ENCODE measurements around the gene UBXN2A.

DNA sequence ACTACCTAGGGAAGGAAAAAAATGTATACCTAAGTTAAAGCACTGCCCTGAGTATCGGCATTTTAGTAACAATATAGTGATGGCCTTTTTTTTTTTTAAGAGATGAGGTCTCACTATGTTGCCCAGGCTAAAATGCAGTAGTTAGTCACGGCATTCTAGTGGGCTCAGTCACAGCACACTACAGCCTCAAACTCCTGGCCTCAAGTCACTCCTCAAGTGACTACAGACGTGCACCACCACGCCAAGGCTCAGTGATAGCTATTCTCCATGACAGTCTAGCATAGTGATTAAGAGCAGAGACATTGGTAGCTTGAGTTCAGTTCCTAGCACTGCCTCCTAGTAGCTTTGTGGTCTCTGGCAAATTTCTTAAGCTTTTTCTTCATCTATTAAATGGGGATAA, 27.6 kb downstream of the UBXN2A start:
- TF ChIP-seq CTCF (IDR thresholded peaks at IDR 0.05) = no peak
- TF ChIP-seq POLR2A (IDR thresholded peaks at IDR 0.05) = no peak

All from body of pancreas (tissue), 4 donors.